NCI-H2196 treated with DMSO at 0.1 percent for 48 hours (cell line): ENCODE results near the gene SH3RF3.

Experiments used
- DNase-seq: peaks from one replicate; lab custom pipeline; 2025; ENCODE audit not compliant: unreplicated experiment; lab: John Stamatoyannopoulos, UW

SH3RF3 gene

DNA sequence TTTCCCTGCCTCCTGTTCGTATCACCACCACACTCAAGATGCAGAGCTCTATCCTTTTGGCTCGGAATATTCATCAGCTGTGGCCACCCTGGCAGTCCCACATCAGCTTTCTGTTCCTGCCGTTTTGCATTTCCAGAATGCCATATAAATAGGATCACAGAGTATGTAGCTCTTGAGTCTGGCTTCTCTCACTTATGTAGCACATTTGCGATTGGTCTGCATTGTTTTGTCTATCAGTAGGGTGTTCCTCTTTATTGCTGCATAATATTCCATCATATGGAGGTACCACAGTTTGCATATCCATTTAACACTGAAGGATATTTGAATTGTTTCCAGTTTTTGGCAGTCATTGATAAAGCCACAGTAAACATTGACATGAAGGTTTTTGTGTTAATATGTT, 104.6 kb downstream of the SH3RF3 start:
- no peak for DNase-seq

DNA sequence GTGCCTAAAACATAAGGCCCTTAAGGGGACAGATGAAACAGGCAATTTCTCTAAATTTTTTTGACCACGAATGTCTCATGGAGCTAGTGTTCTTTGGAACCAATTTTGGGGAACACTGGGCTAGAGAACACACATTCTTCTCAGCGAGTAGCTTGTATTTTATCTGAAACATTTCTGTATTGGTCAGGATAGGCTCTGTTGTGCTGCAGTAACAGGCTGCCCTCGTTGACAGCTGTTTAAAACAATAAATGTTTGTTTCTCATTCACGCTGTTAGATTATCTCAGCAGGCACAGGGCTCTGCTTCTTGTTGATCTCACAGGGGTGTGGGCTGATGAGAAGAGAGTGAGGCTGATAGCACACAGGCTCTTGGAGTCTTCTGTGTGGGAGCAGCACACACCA, 105.3 kb downstream of the SH3RF3 start:
- no peak for DNase-seq

DNA sequence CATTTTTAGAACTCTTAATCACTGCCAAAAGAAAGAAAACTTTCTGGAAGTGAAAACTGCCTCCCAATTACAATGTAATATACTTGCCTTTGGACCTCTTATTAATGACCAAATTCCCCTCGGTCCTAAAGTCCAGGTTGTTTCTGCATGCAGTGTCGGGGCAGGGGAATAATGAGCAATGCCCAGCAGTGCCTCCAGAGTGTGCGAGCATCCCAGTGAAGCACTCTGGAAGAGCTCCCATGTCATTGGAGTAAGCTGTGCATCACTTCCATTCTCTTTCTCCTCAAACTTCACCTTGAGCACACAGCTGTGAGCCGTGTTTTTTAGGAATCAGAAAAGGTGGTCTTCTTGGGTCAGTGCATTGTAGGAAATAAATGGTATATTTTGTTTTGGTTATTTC, 107.1 kb downstream of the SH3RF3 start:
- no peak for DNase-seq

DNA sequence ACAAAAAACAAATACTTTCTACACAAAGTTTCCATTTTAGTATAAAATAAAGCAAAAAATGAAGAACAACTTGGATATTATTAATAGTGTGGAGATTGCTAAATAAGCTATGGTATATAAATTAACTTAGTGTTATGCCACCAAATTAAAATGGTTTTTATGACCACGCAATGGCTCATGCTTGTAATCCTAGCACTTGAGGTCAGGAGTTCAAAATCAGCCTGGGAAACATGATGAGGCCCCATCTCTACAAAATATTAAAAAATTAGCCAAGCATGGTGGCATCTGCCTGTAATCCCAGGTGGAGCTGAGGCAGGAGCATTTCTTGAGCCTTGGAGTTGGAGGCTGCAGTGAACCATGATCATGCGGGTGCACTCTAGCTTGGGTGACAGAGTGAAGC, 108.8 kb downstream of the SH3RF3 start:
- DNase-seq: no peak

DNA sequence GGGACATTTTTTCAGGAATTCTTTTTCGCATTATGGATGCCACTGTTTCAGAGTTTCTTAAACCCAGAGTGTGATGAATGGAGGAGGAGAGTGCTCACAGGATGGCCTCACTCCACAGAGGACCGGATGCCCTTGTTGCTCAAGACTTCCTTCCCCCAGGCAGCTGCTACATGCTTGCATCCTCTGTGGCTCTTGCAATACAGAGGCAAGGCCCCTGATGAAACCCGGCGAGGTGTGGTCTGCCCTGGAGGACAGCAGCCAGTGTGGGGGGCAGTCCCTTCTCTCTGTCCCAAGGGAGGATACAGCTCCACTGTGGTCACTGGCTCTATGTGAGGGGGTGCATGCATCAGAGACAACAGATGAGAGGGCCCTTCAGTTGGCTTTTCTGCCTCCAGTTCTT, 109.6 kb downstream of the SH3RF3 start:
- DNase-seq: no peak

DNA sequence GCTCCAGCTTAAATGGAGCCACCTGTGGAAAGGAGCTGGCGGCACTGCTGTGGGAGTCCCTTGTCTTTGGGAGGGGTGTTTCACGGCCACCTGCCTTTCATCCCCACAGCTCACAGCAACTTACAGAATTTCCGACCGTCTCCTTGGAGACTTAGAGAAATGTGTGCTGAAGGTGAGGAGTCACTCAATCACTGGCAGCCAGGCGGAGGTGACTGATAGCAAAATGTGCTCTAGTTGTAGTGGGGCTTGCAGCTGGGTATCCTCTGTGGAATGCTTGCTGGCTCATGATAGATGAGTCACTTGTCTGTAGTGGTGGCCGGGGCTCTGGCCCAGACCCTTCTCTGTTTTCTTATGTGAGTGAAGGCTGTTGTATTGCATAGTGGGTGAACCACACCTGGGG, 110.7 kb downstream of the SH3RF3 start:
- DNase-seq: no peak

DNA sequence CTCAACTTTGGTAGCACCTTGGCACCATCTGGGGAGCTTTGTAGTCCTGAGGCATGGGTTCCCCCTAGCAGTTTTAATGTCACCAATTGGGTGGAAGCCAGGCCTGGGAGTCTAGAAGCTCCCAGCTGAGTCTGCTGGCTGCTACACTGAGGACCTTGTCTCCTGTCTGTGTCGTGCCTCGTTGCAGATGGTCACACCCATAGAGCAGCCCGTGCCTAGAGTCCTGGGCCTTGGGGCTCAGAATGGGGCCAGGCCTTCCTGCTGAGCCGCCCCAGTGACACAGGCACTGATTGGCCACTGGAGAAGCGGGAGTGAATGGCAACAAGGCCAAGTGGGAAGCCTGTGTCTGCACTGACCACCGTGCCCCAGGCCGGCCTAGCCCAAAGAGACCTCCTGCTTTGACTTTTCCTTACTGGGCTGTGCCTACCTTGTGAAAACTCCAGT, 113.2 kb downstream of the SH3RF3 start:
- no peak for DNase-seq

DNA sequence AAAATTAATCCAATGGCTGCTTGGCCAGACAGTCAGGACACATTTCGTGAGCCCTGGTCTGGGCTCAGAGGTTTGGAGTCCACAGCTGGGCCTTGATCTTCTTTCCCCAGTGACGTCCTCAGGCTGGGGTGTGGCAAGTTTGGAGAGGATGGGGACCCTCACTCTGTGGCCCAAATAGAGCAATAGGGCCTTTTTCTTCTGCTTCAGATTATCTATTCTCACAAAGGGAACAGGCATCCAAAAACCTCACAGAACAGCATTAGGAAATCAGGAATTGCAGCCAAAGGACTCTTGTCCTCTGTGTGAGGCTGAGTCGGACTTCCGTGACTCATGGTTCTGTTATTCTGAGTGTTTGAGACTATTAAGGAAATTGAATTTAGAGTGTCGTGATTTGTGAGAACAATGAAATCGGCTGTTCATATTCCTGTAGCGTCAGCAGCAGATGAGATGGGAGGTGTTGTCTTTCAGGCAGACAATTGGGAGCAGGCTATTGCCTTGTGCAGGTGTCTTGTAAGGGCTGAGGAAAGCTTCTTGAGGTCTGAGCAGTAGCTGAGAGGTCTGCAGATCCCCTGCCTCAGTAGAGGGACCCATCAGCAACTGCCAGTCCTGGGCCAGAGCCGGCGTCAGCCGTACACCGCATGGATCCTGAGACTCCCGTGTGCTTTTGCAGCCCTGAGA, 113.8 kb downstream of the SH3RF3 start:
- DNase-seq: no peak

DNA sequence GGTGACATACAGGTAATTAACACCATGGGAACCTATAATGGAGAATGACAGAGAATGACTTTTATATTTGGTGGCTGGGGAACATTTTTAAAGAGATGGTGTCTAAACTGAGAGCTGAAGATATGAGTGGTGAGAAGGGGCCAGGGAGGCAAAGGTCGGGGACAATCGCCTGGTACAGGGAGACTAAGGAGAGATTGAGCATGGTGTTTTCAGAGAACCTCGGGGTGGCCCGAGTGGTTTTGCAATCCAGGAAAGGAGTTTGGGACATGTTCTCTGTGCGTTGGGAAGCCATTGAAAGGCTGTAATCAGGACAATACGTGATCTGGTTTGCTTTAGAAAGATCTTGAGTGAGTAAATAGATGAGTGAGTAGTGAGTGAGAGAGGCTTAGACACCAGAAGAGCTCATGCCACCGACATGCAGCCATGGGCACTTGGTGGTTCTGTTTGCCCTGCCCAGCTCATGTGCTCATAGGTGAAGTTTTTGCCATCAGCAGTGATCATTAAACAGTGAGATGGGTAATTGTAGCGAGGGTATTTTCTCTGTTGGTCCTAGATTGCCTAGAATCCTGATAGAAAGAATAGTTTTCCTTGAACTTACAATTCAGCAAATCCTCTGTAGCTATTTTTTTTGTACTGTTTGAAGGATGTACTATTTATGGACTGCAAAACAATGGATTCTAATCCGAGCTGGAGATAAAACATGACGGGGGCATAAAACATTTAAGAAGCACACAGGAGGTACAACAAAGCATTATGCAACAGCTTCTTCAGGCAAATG, 114.7 kb downstream of the SH3RF3 start:
- DNase-seq: no peak

DNA sequence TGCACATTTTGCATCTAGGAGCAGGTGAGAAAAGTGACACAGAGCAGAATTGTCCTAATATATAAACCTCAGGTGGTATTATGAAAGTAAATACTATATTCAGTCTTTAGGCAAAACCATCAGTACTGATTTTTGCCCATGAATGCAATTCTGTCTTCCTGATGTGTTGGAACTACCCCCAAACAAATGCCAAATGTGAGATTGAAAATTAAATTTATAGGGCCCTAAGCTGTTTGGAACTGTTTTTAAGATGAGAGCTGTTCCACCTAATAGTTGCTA, 115.2 kb downstream of the SH3RF3 start:
- DNase-seq: no peak

DNA sequence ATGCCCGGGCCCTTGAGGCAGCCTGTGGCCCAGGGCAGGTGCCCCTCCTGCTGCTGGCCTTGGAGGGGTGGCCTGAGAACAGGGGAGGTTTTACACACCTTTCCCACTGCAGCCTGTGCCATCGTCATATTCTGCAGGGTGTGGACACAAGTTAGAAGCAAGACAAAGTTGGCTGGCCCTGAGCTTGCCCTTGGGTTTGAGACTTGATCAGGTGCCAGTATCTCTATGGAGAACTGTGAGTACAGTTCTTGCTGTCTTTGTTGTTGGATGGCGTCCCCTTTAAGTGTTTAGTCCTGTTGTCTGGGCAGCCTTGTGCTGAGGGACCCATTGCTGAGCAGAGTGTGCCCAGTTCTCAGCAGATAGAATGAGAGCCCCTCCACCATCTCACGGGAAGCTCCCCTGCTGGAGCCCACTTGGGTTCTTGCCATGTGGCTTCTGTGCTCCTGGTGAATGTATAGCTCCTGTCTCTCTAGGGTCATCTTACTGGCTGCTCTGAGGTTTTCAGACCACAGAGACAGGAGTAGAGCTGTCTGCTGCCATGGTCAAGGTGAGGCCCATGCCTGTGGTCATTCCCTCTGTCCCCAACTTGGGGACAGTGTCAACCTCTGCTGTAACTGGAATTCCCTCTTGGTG, 115.9 kb downstream of the SH3RF3 start:
- no peak for DNase-seq

DNA sequence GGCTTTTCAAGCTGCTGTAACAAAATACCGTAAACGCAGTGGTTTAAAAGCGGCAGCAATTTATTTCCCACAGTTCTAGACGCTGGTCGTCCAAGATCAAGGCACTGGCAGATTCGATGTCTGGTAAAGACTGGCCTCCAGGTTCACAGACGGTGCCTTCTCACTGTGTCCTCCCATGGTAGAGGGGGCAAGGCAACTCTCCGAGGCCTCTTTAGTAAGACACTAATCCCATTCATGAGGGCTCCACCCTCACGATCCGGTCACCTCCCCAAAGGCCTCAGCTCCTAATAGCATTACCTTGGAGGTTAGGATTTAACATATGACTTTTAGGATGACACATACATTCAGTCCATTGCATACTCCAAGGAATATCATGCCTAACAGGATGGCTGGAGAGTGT, 117.2 kb downstream of the SH3RF3 start:
- no peak for DNase-seq

DNA sequence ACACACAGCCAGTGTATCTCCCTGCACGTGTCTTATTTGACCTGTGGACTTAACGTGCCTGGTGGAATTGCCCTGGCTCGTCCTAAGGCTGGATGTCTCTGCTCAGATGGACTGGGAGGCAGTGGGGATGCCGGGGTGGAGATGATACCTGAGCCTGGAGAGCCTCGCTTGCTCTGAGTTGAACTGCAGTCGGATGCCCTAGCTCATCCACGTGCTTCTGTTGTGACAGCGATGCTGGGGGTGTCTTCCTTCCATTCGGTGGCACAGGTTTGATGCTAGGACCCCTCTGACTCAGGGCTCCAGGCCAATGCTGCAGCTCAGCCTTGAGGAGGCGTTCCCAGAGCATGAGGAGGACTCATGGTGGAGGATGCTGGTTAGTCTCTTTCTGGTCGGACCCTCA, 117.6 kb downstream of the SH3RF3 start:
- no peak for DNase-seq

DNA sequence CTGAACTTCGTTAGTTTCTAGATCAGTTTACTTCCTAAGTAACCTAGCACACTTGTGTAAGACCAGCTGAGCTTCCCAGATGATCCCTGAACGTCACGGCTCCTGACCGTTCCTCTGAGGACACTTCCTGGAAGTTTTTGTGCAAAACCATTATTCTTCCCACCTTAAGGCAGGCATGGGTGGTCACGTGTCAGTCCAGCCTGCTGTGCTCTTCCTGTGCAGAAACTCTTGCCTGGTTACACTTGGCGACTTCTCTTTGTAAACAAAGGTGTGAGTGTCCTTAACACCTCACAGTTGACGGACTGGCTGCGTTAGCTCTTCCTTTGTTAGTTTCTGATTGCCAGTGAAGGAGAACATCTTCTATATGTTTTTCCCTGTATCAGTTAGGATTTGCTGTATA, 118.3 kb downstream of the SH3RF3 start:
- DNase-seq: no peak

DNA sequence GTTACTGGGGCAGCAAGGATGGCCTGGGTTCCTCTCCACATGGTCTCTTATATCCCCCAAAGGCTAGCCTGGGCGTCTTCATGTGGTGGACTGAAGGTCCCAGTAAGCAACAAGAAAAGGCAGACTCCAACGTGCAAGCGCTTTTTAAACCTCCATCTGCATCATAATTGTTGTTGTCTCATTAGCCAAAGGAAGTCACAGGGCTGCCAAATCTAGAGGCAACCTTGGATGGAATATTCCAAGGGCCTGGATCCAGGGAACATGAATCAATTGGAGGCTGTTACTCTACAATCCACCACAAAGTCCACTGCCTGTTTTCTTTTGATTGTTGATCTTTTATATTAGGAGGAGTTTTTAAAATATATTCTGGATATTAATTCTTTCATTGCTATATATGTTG, 118.8 kb downstream of the SH3RF3 start:
- no peak for DNase-seq

DNA sequence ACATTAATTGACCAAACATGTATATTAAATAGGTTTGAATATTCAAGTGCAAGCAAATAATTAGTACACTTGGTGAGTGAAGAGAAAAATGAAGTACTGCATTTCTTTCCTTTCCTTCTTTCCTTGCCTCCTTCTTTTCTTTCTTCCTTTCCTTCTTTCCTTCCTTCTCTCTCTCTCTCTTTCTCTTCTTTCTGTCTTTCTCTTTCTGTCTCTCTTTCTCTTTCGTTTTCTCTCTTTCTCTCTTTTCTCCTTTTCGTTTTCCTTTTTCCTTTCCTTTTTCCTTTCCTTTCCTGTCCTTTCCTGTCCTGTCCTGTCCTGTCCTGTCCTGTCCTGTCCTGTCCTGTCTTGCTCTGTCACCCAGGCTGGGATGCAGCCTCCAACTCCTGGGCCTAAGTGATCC, 119.6 kb downstream of the SH3RF3 start:
- no peak for DNase-seq

DNA sequence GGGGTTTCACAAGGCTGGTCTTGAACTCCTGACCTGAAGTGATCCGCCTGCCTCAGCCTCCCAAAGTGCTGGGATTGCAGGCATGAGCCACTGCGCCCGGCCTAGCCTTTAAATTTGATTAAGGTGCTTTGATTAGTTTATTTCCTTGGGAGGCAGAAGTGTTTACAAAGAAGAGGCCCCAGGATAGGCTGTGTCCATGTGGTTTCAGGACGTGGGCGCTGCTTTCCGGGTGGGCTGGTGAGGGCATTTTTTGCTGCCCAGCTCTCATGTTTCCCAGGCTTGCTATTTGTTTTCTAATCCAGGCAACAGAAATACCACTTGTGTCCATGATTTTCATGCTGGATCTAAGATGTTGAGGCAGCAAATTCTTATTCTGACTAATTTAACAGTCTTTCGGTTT, 124.2 kb downstream of the SH3RF3 start:
- DNase-seq: no peak

DNA sequence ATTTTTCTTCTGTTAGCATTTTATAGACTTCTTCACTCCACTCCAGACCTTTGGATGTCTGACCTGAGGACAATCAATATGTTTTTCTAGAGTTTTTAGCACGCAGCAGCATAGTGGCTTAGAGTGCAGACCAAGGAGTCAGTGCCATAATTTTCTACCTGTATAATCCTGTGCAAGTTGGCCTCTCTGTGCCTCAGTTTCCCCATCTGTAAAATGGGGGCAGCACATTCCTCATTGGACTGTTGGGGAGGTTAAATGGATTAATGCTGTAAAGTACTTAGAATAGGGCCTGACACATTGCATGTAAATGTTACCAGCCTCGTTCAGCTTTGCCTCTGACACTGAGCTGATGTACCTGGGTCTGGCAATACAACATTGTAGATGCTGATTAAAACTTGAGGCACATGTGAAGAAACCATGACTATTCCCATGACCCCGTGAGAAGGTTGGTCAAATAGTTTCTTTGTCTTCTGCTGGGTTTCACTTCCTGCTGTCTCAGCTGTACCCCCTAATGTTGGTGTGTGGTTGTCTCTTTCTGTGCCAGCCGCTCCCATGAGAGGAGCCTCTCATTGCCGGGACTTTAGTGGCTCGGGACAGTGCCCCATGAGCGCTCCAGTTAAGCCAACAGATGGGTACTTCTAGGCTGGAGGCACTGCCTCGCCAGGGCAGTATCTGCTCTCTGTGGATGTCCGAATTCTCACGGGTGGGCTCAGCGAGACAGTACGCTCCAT, 125.3 kb downstream of the SH3RF3 start:
- DNase-seq: no peak

DNA sequence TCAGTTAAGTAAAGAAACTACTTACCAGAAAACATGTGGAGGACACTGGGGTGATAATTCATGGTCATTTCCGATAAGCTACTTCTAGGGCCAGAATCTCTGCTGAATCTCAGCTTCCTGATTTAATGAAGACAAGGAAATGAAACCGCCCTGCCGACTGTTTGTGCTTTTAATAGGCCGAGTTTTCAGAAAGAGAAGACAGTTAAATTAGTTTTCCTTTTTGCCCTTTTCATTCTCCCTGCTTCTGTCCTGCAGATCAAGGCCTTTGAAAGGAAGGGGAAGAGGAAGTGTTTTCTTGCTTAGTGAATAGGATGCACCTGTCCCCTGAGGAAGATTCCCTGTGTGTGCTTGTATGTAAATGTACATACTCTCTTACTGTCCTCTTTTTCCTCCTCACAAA, 126.6 kb downstream of the SH3RF3 start:
- DNase-seq: no peak

DNA sequence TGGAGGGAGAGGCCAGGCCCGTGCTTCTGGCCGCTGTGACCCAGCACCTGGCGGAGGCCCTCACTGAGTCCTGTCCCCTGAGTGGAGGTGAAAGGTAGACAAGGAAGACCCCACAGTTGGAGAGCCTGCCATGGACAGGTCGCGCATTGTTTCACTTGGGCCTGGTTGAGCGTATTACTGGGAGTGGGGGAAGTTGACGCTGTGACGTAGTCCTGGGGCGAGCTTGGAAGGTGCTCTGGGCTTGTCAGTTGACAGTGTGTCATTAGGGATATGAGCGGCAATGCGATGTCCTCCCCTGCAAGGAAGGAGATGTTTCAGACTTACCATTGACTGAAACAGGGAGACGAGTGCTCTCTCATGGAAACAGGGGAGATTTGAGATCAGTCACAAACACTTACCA, 127.1 kb downstream of the SH3RF3 start:
- DNase-seq: no peak

DNA sequence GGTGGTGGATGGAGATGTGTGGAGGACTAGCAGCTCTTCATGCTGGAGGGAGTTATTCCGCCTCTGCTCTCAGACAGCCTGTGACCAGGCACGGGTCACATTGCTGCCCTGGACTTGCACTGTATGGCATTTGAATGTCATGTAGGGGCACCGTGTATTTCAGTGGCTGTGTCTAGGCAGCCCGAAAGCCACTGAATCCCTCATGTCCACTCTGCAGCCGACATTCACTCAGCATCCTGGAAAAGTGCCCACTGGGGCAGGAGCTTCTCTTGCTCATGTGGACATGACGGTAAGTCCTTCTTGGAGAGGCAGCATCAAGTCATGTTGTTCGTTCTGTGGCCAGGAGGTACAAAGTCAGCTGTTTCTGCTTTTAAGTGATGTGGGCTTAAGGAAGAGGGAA, 127.9 kb downstream of the SH3RF3 start:
- DNase-seq: no peak

DNA sequence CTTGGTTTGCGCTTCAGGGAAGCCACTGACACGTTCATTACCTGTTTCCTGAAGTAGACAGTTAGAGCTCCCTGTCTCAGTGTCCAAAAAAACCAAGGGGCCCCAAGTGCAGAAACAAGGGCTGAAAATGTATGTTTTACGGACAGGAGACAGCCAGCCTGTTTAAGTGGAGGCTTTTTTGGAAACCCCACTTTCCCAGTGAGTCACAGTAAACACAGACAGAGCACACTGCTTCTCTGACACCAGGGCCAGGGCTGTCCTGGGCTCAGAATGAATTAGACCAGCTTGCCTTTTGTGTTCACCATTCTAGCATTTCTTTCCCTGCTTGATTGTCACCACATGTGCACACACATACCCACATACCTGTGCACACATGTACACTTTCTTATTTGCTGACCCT, 128.6 kb downstream of the SH3RF3 start:
- DNase-seq: no peak
